Fibroblast of lung (primary cell): ENCODE results near the gene TERT. TPM values are rescaled to one million over a fixed set of nuclear protein-coding genes. Genes with fewer than 3 reads are reported as not detected.
"Not testable (repeated sequence)": the region's sequence is repeated elsewhere in the genome, so short reads cannot be mapped to it uniquely, and the experiment has no call there.

ENCODE experiments used
- DNase-seq, 2 donors: peaks; one replicate each; pipeline versions ENCODE4 v3.0.0 to v3.0.0-alpha.2; 2010; ENCODE audit warnings: low read depth in 2 of 2
- H2AFZ ChIP-seq: 2 replicates; pipeline ENCODE4 v1.5.1; 2012; ENCODE audit warnings: low read length, control low read depth, inconsistent platforms
- H3K27ac ChIP-seq: 2 replicates; pipeline ENCODE4 v1.5.1; 2011; ENCODE audit warnings: low read length, control low read depth; ENCODE audit not compliant: insufficient read depth
- H3K27me3 ChIP-seq: 2 replicates; pipeline ENCODE4 v1.5.1; 2011; ENCODE audit warnings: mild to moderate bottlenecking, low read length; ENCODE audit not compliant: control insufficient read depth, insufficient read depth
- H3K36me3 ChIP-seq: 2 replicates; pipeline ENCODE4 v1.5.1; 2011; ENCODE audit warnings: low read length; ENCODE audit not compliant: control insufficient read depth, insufficient read depth
- H3K4me1 ChIP-seq: 2 replicates; pipeline ENCODE4 v1.5.1; 2011; ENCODE audit warnings: low read length; ENCODE audit not compliant: control insufficient read depth, insufficient read depth; ENCODE audit errors: extremely low read depth
- H3K4me2 ChIP-seq: 2 replicates; pipeline ENCODE4 v1.5.1; 2011; ENCODE audit warnings: low read length, control low read depth; ENCODE audit not compliant: insufficient read depth; ENCODE audit errors: extremely low read depth
- H3K4me3 ChIP-seq, 4 experiments: fragments of 200-600 bp in 1 of 4; sonication (generic) in 1 of 4; replicated peaks in 1 of 4; 2 replicates each; pipeline ENCODE4 v1.5.1; 2011 to 2016; ENCODE audit warnings: low read length in 4 of 4, low read depth in 3 of 4, mild to moderate bottlenecking in 3 of 4, control low read depth in 2 of 4, inconsistent platforms in 1 of 4, mixed read lengths in 1 of 4; ENCODE audit not compliant: insufficient read depth in 1 of 4; ENCODE audit errors: control extremely low read depth in 1 of 4
- H3K79me2 ChIP-seq: 2 replicates; pipeline ENCODE4 v1.5.1; 2012; ENCODE audit warnings: mild to moderate bottlenecking, low read length, inconsistent platforms; ENCODE audit not compliant: control insufficient read depth, insufficient read depth
- H3K9ac ChIP-seq: 2 replicates; pipeline ENCODE4 v1.5.1; 2011; ENCODE audit warnings: mild to moderate bottlenecking, low read length, control low read depth; ENCODE audit not compliant: insufficient read depth
- H3K9me3 ChIP-seq: 2 replicates; pipeline ENCODE4 v1.5.1; 2012; ENCODE audit warnings: low read depth, low read length; ENCODE audit not compliant: control insufficient read depth, insufficient read depth
- H4K20me1 ChIP-seq: 2 replicates; pipeline ENCODE4 v1.5.1; 2011; ENCODE audit warnings: low read length; ENCODE audit not compliant: control insufficient read depth, insufficient read depth; ENCODE audit errors: extremely low read depth
- CTCF ChIP-seq, 2 donors: IDR thresholded peaks in 1 of 2; conservative IDR thresholded peaks in 1 of 2; 1 replicate in 1 of 2; 2 replicates in 1 of 2; pipeline ENCODE4 v1.5.1; 2011 to 2012; ENCODE audit warnings: low read length in 2 of 2, control low read depth in 1 of 2, inconsistent platforms in 1 of 2, low read depth in 1 of 2, mild to moderate bottlenecking in 1 of 2
- EZH2 ChIP-seq: IDR thresholded peaks from 2 replicates; pipeline ENCODE4 v1.5.1; 2012; ENCODE audit warnings: low read length, control low read depth, mild to moderate bottlenecking; ENCODE audit errors: missing control alignments
- polyA plus RNA-seq, 2 donors: library from polyadenylated mRNA; depleted of rRNA in 1 of 2; stranded (reverse) in 1 of 2; unstranded in 1 of 2; fragments of >200 nt; gene quantifications; 2 replicates each; pipeline ENCODE4 v1.2.1, GENCODE V29; 2011 to 2012; ENCODE audit warnings: missing spikeins in 1 of 2
- total RNA-seq: library from RNA; depleted of rRNA; stranded (reverse); fragments of >200 nt; gene quantifications from 2 replicates; pipeline ENCODE4 v1.2.1, GENCODE V29; 2014

The TERT gene
- total and polyA plus RNA-seq, 2 donors (not counting 1 experiment from before 2014, with no cell fraction given) = not detected

- Histone ChIP-seq H3K9me3 (no peaks in the 10 kb centered on the region), H3K27ac (no peak overlapping the region), H3K79me2 (no peaks in the 10 kb centered on the region), H3K4me2 (no peak overlapping the region), H3K4me3 (no peak overlapping the region), H3K9ac (no peak overlapping the region), H3K27me3 (no peaks in the 10 kb centered on the region), H3K4me1 (no peaks in the 10 kb centered on the region), H3K36me3 (no peaks in the 10 kb centered on the region), H4K20me1 (no peaks in the 10 kb centered on the region), H2AFZ (no peak overlapping the region)
- TF ChIP-seq EZH2 (no peak), CTCF (conservative IDR thresholded peaks at IDR 0.05 in 1 of 2, IDR thresholded peaks at IDR 0.05 in 1 of 2; ENCODE audit: low read depth in 1 of 2, low read length in 2 of 2) (no peak)
- DNase-seq = no peak
Observed at GRCh38 chr5:1277331-1277730, 17.5 kb downstream of the TERT start.

GRCh38 chr5:1276930-1277329 is 17.9 kb downstream of the TERT start:
- Histone ChIP-seq H3K27ac (no peak overlapping the region), H3K4me2 (no peak overlapping the region), H3K79me2 (no peaks in the 10 kb centered on the region), H4K20me1 (no peaks in the 10 kb centered on the region), H3K4me3 (no peak overlapping the region), H3K9me3 (no peaks in the 10 kb centered on the region), H3K4me1 (no peaks in the 10 kb centered on the region), H3K27me3 (no peaks in the 10 kb centered on the region), H3K9ac (no peak overlapping the region), H3K36me3 (no peaks in the 10 kb centered on the region), H2AFZ (no peak overlapping the region)
- DNase-seq = no peak
- TF ChIP-seq EZH2 (no peak), CTCF (conservative IDR thresholded peaks at IDR 0.05 in 1 of 2, IDR thresholded peaks at IDR 0.05 in 1 of 2; ENCODE audit: low read depth in 1 of 2, low read length in 2 of 2) (no peak)

- H3K27me3 ChIP-seq, H3K4me2 ChIP-seq, H3K79me2 ChIP-seq, H3K9ac ChIP-seq, H2AFZ ChIP-seq, H3K4me3 ChIP-seq, H4K20me1 ChIP-seq, DNase-seq, H3K4me1 ChIP-seq, H3K27ac ChIP-seq, H3K9me3 ChIP-seq, H3K36me3 ChIP-seq: not testable (repeated sequence)
Observed at GRCh38 chr5:1275397-1276391, 19.2 kb downstream of the TERT start.
